ENCODE data around the gene VPS37C. TPM values are rescaled to one million over a fixed set of nuclear protein-coding genes. Genes with fewer than 3 reads are reported as not detected.
A peak's percentile ranks its signal among the peaks of the same experiment; 100 is the strongest.

The VPS37C gene
- total and polyA plus RNA-seq, 2 of the 13 experiments (the other 11 are each of a cell fraction or from before 2014, with no cell fraction given): 7.5 to 8.8 TPM

GRCh38 chr11:61153593-61154095 lies 7.6 kb downstream of the VPS37C start:
- no TSS peak for BruUV-seq (replicated peaks)
- FAIRE-seq (no peak), DNase-seq (ENCODE audit: low spot score) (no peak), ATAC-seq (no peak)
- H2AFZ ChIP-seq (ENCODE audit: low read length): no peak overlapping the region
- 100% methylated on average over 2 of the region's 2 CpGs for WGBS (ENCODE audit: low lambda C conversion rate)
- in situ Hi-C loops (cut with HindIII; ENCODE audit: extremely low pct_ligation_motif_present, low pct_unique_long_range_greater_than_20kb): no loop called here
- no peak overlapping the region for H3K4me3 ChIP-seq (replicated peaks in 1 of 3; ENCODE audit: insufficient read depth in 1 of 3, low read depth in 2 of 3, low read length in 3 of 3)
- H3K79me2 ChIP-seq (ENCODE audit: insufficient read depth, low read length): peaks cover 45% of the 10 kb centered on the region
- peaks cover 20% of the 10 kb centered on the region for H4K20me1 ChIP-seq (ENCODE audit: insufficient read depth, low read length)
- intact Hi-C loops (cut with micrococcal nuclease; ENCODE audit: unreplicated experiment): no loop called here
- no peak overlapping the region for H3K9ac ChIP-seq (ENCODE audit: insufficient read depth, low read depth, low read length)
- no peak overlapping the region for H3K27ac ChIP-seq (ENCODE audit: extremely low read length, insufficient read depth, low read length)
- ChIA-PET CTCF (ENCODE audit: low intra/inter-chr PET ratio, low total read pairs) (no interaction called here), POLR2A (no interaction called here)
- peaks cover 0 to 13% of the 10 kb centered on the region in 2 experiments; a peak in 1 of 5 replicates for H3K36me3 ChIP-seq (replicated peaks in 1 of 2; ENCODE audit: control insufficient read depth in 1 of 2, insufficient read depth in 2 of 2, low read length in 2 of 2)
- H3K9me3 ChIP-seq (ENCODE audit: low read length): no peaks in the 10 kb centered on the region
- peaks cover 63% of the 10 kb centered on the region for H3K4me1 ChIP-seq (ENCODE audit: insufficient read depth, low read length)
- no peak for TF ChIP-seq MIXL1 (CRISPR knock-in tag; IDR thresholded peaks at IDR 0.05)
- no peak for TF ChIP-seq SRY (CRISPR knock-in tag; IDR thresholded peaks at IDR 0.05)
- no peak for TF ChIP-seq ZBTB20 (CRISPR knock-in tag; IDR thresholded peaks at IDR 0.05; ENCODE audit: borderline replicate concordance, low read depth)
- no peak for TF ChIP-seq CBX2 (IDR thresholded peaks at IDR 0.05; ENCODE audit: low read depth, low read length)
- no peak for TF ChIP-seq CBX2 (CRISPR knock-in tag; IDR thresholded peaks at IDR 0.05; ENCODE audit: low read depth)
- no peak for TF ChIP-seq ZEB1 (IDR thresholded peaks at IDR 0.05; ENCODE audit: insufficient replicate concordance, low read depth)
- no peak for TF ChIP-seq SMC3 (IDR thresholded peaks at IDR 0.05; ENCODE audit: low read length)
- TF ChIP-seq XRCC5 (optimal IDR thresholded peaks at IDR 0.05; ENCODE audit: low read length): no peak
- no peak for TF ChIP-seq ZNF138 (CRISPR knock-in tag; IDR thresholded peaks at IDR 0.05; ENCODE audit: low read depth)
- no peak overlapping the region for H3K4me2 ChIP-seq (ENCODE audit: low read depth, low read length)
- H3K27me3 ChIP-seq (ENCODE audit: control insufficient read depth in 1 of 2, insufficient read depth in 2 of 2, low read length in 2 of 2): no peaks in the 10 kb centered on the region

- no TSS peak for BruUV-seq (replicated peaks)
- Histone ChIP-seq H3K4me2 (ENCODE audit: low read depth, low read length) (no peak overlapping the region), H3K4me1 (ENCODE audit: insufficient read depth, low read length) (peaks cover 60% of the 10 kb centered on the region), H4K20me1 (ENCODE audit: insufficient read depth, low read length) (peaks cover 20% of the 10 kb centered on the region), H3K4me3 (replicated peaks in 1 of 3; ENCODE audit: insufficient read depth in 1 of 3, low read depth in 2 of 3, low read length in 3 of 3) (no peak overlapping the region), H3K9ac (ENCODE audit: insufficient read depth, low read depth, low read length) (no peak overlapping the region), H3K27ac (ENCODE audit: extremely low read length, insufficient read depth, low read length) (no peak overlapping the region), H3K9me3 (ENCODE audit: low read length) (no peaks in the 10 kb centered on the region), H3K36me3 (replicated peaks in 1 of 2; ENCODE audit: control insufficient read depth in 1 of 2, insufficient read depth in 2 of 2, low read length in 2 of 2) (peaks cover 1 to 16% of the 10 kb centered on the region in 2 experiments; a peak in 4 of 5 replicates), H2AFZ (ENCODE audit: low read length) (no peak overlapping the region), H3K79me2 (ENCODE audit: insufficient read depth, low read length) (peaks cover 49% of the 10 kb centered on the region), H3K27me3 (ENCODE audit: control insufficient read depth in 1 of 2, insufficient read depth in 2 of 2, low read length in 2 of 2) (no peaks in the 10 kb centered on the region)
- CTCF ChIA-PET (ENCODE audit: low intra/inter-chr PET ratio, low total read pairs): no interaction called here
- FAIRE-seq (no peak), ATAC-seq (no peak), DNase-seq (ENCODE audit: low spot score) (no peak)
- WGBS (ENCODE audit: low lambda C conversion rate): 77% methylated on average over 9 of the region's 9 CpGs
- POLR2A ChIA-PET: no interaction called here
- TF ChIP-seq ZSCAN21 (CRISPR knock-in tag; IDR thresholded peaks at IDR 0.05; ENCODE audit: borderline replicate concordance) (no peak), ZNF879 (CRISPR knock-in tag; IDR thresholded peaks at IDR 0.05) (no peak), MAFK (conservative IDR thresholded peaks at IDR 0.05 in 1 of 2, IDR thresholded peaks at IDR 0.05 in 1 of 2; ENCODE audit: low read length in 2 of 2) (peak; percentile 22 to 39; a peak in 2 of 4 replicates), ZNF790 (CRISPR knock-in tag; IDR thresholded peaks at IDR 0.05; ENCODE audit: borderline replicate concordance) (no peak), NCOA1 (CRISPR knock-in tag; IDR thresholded peaks at IDR 0.05) (no peak), MAFF (IDR thresholded peaks at IDR 0.05; ENCODE audit: low read depth, low read length) (peak; percentile 20; the same call in 1 of the 2 replicates)
- intact Hi-C loops (cut with micrococcal nuclease; ENCODE audit: unreplicated experiment): loop anchor here (1.0 kb wide), 1 partner anchor 8 kb away; the partner anchor contains the start of gene VPS37C
- in situ Hi-C loops (cut with HindIII; ENCODE audit: extremely low pct_ligation_motif_present, low pct_unique_long_range_greater_than_20kb): no loop called here
Observed at GRCh38 chr11:61152816-61153592, 8.2 kb downstream of the VPS37C start.

Measured in HepG2 (cell line).